GM13976 (cell line): Measurements from ENCODE around the gene OXSM.

Source experiments
- DNase-seq: peaks from one replicate; pipeline ENCODE4 v3.0.0; 2012; ENCODE audit warnings: low spot score
- CTCF ChIP-seq: IDR thresholded peaks from 2 replicates; pipeline ENCODE4 v1.5.1; 2012; ENCODE audit warnings: borderline replicate concordance, mild to moderate bottlenecking; ENCODE audit not compliant: insufficient read depth; ENCODE audit errors: extremely low read depth, missing control alignments, control extremely low read depth
- in situ Hi-C: fragments of 300-500 bp; cut with MboI; formaldehyde crosslinking; loops from one replicate; pipeline ENCODE4 v1.12.0; 2022; ENCODE audit warnings: low sequenced_read_pairs, mixed read lengths, inconsistent platforms; ENCODE audit not compliant: unreplicated experiment

The OXSM gene

GRCh38 chr3:25782636-25782937, 7.3 kb upstream of the OXSM start:
- in situ Hi-C loops = no loop called here
- no peak for DNase-seq
- TF ChIP-seq CTCF = no peak

- in situ Hi-C loops = no loop called here
- no peak for TF ChIP-seq CTCF
- peak; percentile 90 for DNase-seq
These were observed 6.8 kb upstream of the OXSM start, which contains the start of gene NGLY1 for GRCh38 chr3:25782938-25783660. Gene NGLY1, minus strand, starts transcription at chr3:25783443. Its CDS starts 53 bp downstream, at chr3:25783390.

GRCh38 chr3:25783661-25784512, 6.0 kb upstream of the OXSM start:
- peak; percentile 11 for DNase-seq
- in situ Hi-C loops = no loop called here

GRCh38 chr3:25784971-25785370, 4.9 kb upstream of the OXSM start:
- no peak for DNase-seq
- TF ChIP-seq CTCF = no peak
- in situ Hi-C loops = no loop called here

More at GRCh38 chr3:25783661-25784512, 6.0 kb upstream of the OXSM start:
- no peak for TF ChIP-seq CTCF

- in situ Hi-C loops = no loop called here
- DNase-seq = no peak
- TF ChIP-seq CTCF = no peak
These were observed 4.1 kb upstream of the OXSM start for GRCh38 chr3:25785826-25786225.

- no peak for DNase-seq
- TF ChIP-seq CTCF = no peak
- in situ Hi-C loops = no loop called here
These were observed 2.2 kb upstream of the OXSM start for GRCh38 chr3:25787689-25788088.

GRCh38 chr3:25789209-25789595, 688 bp upstream of the OXSM start:
- no peak for DNase-seq
- TF ChIP-seq CTCF = no peak
- in situ Hi-C loops = no loop called here
